CD4-positive, alpha-beta T cell treated with Interleukin-1 beta for 1 hour (primary cell): Measurements from ENCODE around the gene RIC8A.
A peak's percentile ranks its signal among the peaks of the same experiment; 100 is the strongest.
"Not testable (repeated sequence)": the region's sequence is repeated elsewhere in the genome, so short reads cannot be mapped to it uniquely, and the experiment has no call there.

Experiments
- DNase-seq, 2 donors: peaks; one replicate each; pipeline ENCODE4 v3.0.0-alpha.2; 2020 to 2022

RIC8A gene

GRCh38 chr11:220641-221215, 13.2 kb downstream of the RIC8A start:
- DNase-seq = not testable (repeated sequence)

GRCh38 chr11:221539-221938, 14.0 kb downstream of the RIC8A start:
- DNase-seq = no peak

GRCh38 chr11:221998-222789, 14.7 kb downstream of the RIC8A start:
- DNase-seq = no peak

- no peak for DNase-seq
These were observed 15.7 kb downstream of the RIC8A start for GRCh38 chr11:223026-223789.

- no peak for DNase-seq
These were observed 16.4 kb downstream of the RIC8A start for GRCh38 chr11:223884-224283.

GRCh38 chr11:224424-224823, 16.9 kb downstream of the RIC8A start:
- no peak for DNase-seq

- no peak for DNase-seq
These were observed 18.4 kb downstream of the RIC8A start for GRCh38 chr11:225734-226453.

- DNase-seq = no peak
These were observed 20.4 kb downstream of the RIC8A start for GRCh38 chr11:227824-228379.

- no peak for DNase-seq
These were observed 22.9 kb downstream of the RIC8A start for GRCh38 chr11:230431-230830.

- no peak for DNase-seq
These were observed 25.5 kb downstream of the RIC8A start for GRCh38 chr11:232783-233565.

- DNase-seq = no peak
These were observed 27.7 kb downstream of the RIC8A start for GRCh38 chr11:235180-235579.

- peak in 1 of 2 donors; percentile 63 for DNase-seq
These were observed 28.1 kb downstream of the RIC8A start for GRCh38 chr11:235609-235996.

GRCh38 chr11:235997-236773, 28.7 kb downstream of the RIC8A start, which contains the start of gene SIRT3:
Gene SIRT3, minus strand, starts transcription at chr11:236342. Its CDS starts 14 bp downstream, at chr11:236328.
- DNase-seq = peak; percentile 90

GRCh38 chr11:236774-237767, 29.6 kb downstream of the RIC8A start, which contains the start of gene PSMD13:
Gene PSMD13, plus strand, starts transcription at chr11:236976. Its CDS starts 74 bp downstream, at chr11:237050.
- DNase-seq = peak; percentile 87 to 88

GRCh38 chr11:238346-238745, 30.8 kb downstream of the RIC8A start:
- DNase-seq = not testable (repeated sequence)

- no peak for DNase-seq
These were observed 32.8 kb downstream of the RIC8A start for GRCh38 chr11:240315-240714.

GRCh38 chr11:241634-242033, 34.1 kb downstream of the RIC8A start:
- DNase-seq = no peak

GRCh38 chr11:244376-244775, 36.9 kb downstream of the RIC8A start:
- no peak for DNase-seq

GRCh38 chr11:249062-249461, 41.6 kb downstream of the RIC8A start:
- no peak for DNase-seq

- no peak for DNase-seq
These were observed 42.8 kb downstream of the RIC8A start for GRCh38 chr11:250274-250673.
